Measurements from ENCODE around the gene EPB41L5. TPM values are rescaled to one million over a fixed set of nuclear protein-coding genes. Genes with fewer than 3 reads are reported as not detected.

The EPB41L5 gene
- total and polyA plus RNA-seq, 2 donors (not counting 3 experiments of a cell fraction or from before 2014, with no cell fraction given): 8.4 to 13.6 TPM

GRCh38 chr2:120209427-120210269 lies 196.8 kb downstream of the EPB41L5 start:
- Histone ChIP-seq H4K20me1 (replicated peaks; ENCODE audit: control insufficient read depth, extremely low read depth, insufficient read depth, low read length) (no peaks in the 10 kb centered on the region), H3K27ac (ENCODE audit: insufficient read depth, low read depth, low read length) (no peak overlapping the region), H3K9ac (replicated peaks; ENCODE audit: extremely low read depth, insufficient read depth, low read length) (no peak overlapping the region), H3K4me1 (ENCODE audit: control insufficient read depth, extremely low read depth, insufficient read depth, low read length) (no peaks in the 10 kb centered on the region), H3K79me2 (ENCODE audit: control insufficient read depth, insufficient read depth, low read length) (no peaks in the 10 kb centered on the region), H3K27me3 (ENCODE audit: control insufficient read depth in 2 of 2, insufficient read depth in 2 of 2, low read length in 2 of 2) (no peaks in the 10 kb centered on the region), H3K36me3 (ENCODE audit: control insufficient read depth in 2 of 2, extremely low read depth in 1 of 2, insufficient read depth in 2 of 2, low read length in 2 of 2) (no peaks in the 10 kb centered on the region), H2AFZ (ENCODE audit: low read depth, low read length) (no peak overlapping the region), H3K9me1 (replicated peaks; ENCODE audit: control insufficient read depth, extremely low read depth, insufficient read depth, low read length) (no peaks in the 10 kb centered on the region), H3K9me3 (replicated peaks; ENCODE audit: control insufficient read depth, insufficient read depth, low read length) (no peaks in the 10 kb centered on the region), H3K4me3 (replicated peaks in 1 of 3; ENCODE audit: insufficient read depth in 1 of 3, low read depth in 1 of 3, low read length in 3 of 3) (no peak overlapping the region), H3K4me2 (ENCODE audit: insufficient read depth, low read length) (no peak overlapping the region)
- no TSS peak for BruUV-seq (replicated peaks)
- ChIA-PET CTCF (interaction anchor here (0.9 to 5.9 kb wide), 3 partner anchors 30 to 104 kb away, joined by 3 to 42 read pairs (median 4); no protein-coding TSS in a partner anchor), POLR2A (no interaction called here)
- dilution Hi-C loops (cut with MboI; ENCODE audit: extremely low pct_ligation_motif_present, low sequenced_read_pairs): no loop called here
- DNase-seq (ENCODE audit: low read depth, low spot score): no peak
- no peak for TF ChIP-seq POLR2AphosphoS5 (IDR thresholded peaks at IDR 0.05; ENCODE audit: insufficient read depth, low read depth, low read length)
- no peak for TF ChIP-seq CTCF (IDR thresholded peaks at IDR 0.05; ENCODE audit: extremely low read depth in 1 of 2, insufficient read depth in 1 of 2, low read depth in 1 of 2, low read length in 2 of 2)
- TF ChIP-seq JUN (IDR thresholded peaks at IDR 0.05; ENCODE audit: borderline replicate concordance, insufficient read depth, insufficient read length, low read depth): no peak
- TF ChIP-seq POLR2A (IDR thresholded peaks at IDR 0.05; ENCODE audit: low read depth, low read length): no peak
- no peak for TF ChIP-seq EZH2 (IDR thresholded peaks at IDR 0.05; ENCODE audit: borderline replicate concordance, low read depth, low read length, severe bottlenecking)
- no peak for TF ChIP-seq MAX (IDR thresholded peaks at IDR 0.05; ENCODE audit: insufficient read depth, insufficient read length)
- no peak for TF ChIP-seq FOS (IDR thresholded peaks at IDR 0.05; ENCODE audit: borderline replicate concordance, insufficient read depth, low read length)
- no peak for TF ChIP-seq GATA2 (IDR thresholded peaks at IDR 0.05; ENCODE audit: insufficient read depth, insufficient read length, low read depth, low read length)
- TF ChIP-seq MYC (IDR thresholded peaks at IDR 0.05; ENCODE audit: low read depth, low read length): no peak
- intact Hi-C loops (cut with micrococcal nuclease): loop anchor here (5.0 kb wide), 1 partner anchor 473 kb away; no protein-coding TSS in a partner anchor
- no peak for FAIRE-seq
